NCI-H2081 treated with DMSO at 0.1 percent for 48 hours (cell line): ENCODE measurements around the gene PNKP.

ENCODE experiments used
- DNase-seq: peaks from one replicate; lab custom pipeline; 2025; lab: John Stamatoyannopoulos, UW

The PNKP gene

GRCh38 chr19:49890349-49891311 is 23.3 kb upstream of the PNKP start:
- no peak for DNase-seq

GRCh38 chr19:49889687-49890348 is 22.4 kb upstream of the PNKP start:
- no peak for DNase-seq

GRCh38 chr19:49889038-49889686 is 21.8 kb upstream of the PNKP start:
- DNase-seq: no peak

- DNase-seq: no peak
These were observed 21.1 kb upstream of the PNKP start for GRCh38 chr19:49888510-49888824.

GRCh38 chr19:49887665-49888509 is 20.5 kb upstream of the PNKP start:
- no peak for DNase-seq

GRCh38 chr19:49887037-49887664 is 19.8 kb upstream of the PNKP start:
- DNase-seq: no peak

- DNase-seq: no peak
These were observed 17.4 kb upstream of the PNKP start for GRCh38 chr19:49884760-49885159.

GRCh38 chr19:49884109-49884508 is 16.7 kb upstream of the PNKP start:
- no peak for DNase-seq

GRCh38 chr19:49883094-49883493 is 15.7 kb upstream of the PNKP start:
- DNase-seq: no peak

- DNase-seq: no peak
These were observed 15.3 kb upstream of the PNKP start for GRCh38 chr19:49882643-49883042.

- no peak for DNase-seq
These were observed 14.5 kb upstream of the PNKP start for GRCh38 chr19:49881672-49882394.

- DNase-seq: no peak
These were observed 13.8 kb upstream of the PNKP start for GRCh38 chr19:49881186-49881585.

- no peak for DNase-seq
These were observed 12.9 kb upstream of the PNKP start for GRCh38 chr19:49880162-49880869.

GRCh38 chr19:49879243-49879963 is 12.0 kb upstream of the PNKP start:
- no peak for DNase-seq

- no peak for DNase-seq
These were observed 11.3 kb upstream of the PNKP start for GRCh38 chr19:49878744-49879070.

- peak; percentile 55 for DNase-seq
These were observed 10.7 kb upstream of the PNKP start for GRCh38 chr19:49877879-49878743.

GRCh38 chr19:49877020-49877878 is 9.9 kb upstream of the PNKP start, which contains the start of the genes AKT1S1 and TBC1D17:
Gene AKT1S1 (minus strand): TSS chr19:49877355. CDS start chr19:49873295, 4,060 bp downstream.
Gene TBC1D17 (plus strand): TSS chr19:49877702. CDS start chr19:49877724, 22 bp downstream.
- DNase-seq: peak; percentile 98
